ENCODE data around the gene KCTD8.

Gene KCTD8

DNA sequence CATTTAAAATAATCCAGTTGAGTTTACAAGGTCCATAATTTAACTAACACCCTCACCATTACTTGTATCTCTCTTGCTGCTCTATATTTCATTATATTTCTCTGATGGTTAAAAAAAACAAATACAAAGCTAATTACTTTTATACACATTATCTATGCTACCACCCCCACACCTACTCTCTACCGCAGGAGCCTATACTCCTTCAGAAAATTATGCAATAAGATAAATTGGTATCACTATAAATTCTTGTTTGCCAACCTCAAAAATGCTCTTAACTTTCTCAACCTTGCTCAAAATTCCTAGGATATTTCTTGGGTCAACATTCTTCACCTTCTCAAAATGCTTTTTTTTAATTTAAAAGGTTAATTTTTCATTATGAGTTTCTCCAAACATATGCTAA is 282.7 kb downstream of the KCTD8 start:
- Histone ChIP-seq H3K79me2 (ENCODE audit: low read length) (no peaks in the 10 kb centered on the region), H3K9me3 (replicated peaks; ENCODE audit: insufficient read depth, low read length) (no peaks in the 10 kb centered on the region), H2AFZ (ENCODE audit: low read length) (no peak overlapping the region), H3K27ac (ENCODE audit: low read length) (no peak overlapping the region), H3F3A (ENCODE audit: insufficient read depth, low read length) (no peaks in the 10 kb centered on the region), H3K36me3 (replicated peaks; ENCODE audit: insufficient read depth, low read length) (no peaks in the 10 kb centered on the region), H3K4me3 (ENCODE audit: low read length) (no peak overlapping the region), H3K4me1 (ENCODE audit: low read length) (no peaks in the 10 kb centered on the region), H3K9me2 (replicated peaks; ENCODE audit: insufficient read depth, low read length) (no peaks in the 10 kb centered on the region), H3K4me2 (ENCODE audit: low read depth, low read length) (no peak overlapping the region), H4K20me1 (ENCODE audit: insufficient read depth, low read length) (no peaks in the 10 kb centered on the region), H3K9ac (ENCODE audit: low read length) (no peak overlapping the region), H3K27me3 (replicated peaks; ENCODE audit: insufficient read depth, low read length) (no peaks in the 10 kb centered on the region)
- no peak for TF ChIP-seq CTCF (IDR thresholded peaks at IDR 0.05; ENCODE audit: low read length)
- no peak for TF ChIP-seq EZH2phosphoT487 (IDR thresholded peaks at IDR 0.05; ENCODE audit: low read length)
- TF ChIP-seq EZH2 (optimal IDR thresholded peaks at IDR 0.05; ENCODE audit: low read depth, low read length) = no peak
- DNase-seq = no peak

DNA sequence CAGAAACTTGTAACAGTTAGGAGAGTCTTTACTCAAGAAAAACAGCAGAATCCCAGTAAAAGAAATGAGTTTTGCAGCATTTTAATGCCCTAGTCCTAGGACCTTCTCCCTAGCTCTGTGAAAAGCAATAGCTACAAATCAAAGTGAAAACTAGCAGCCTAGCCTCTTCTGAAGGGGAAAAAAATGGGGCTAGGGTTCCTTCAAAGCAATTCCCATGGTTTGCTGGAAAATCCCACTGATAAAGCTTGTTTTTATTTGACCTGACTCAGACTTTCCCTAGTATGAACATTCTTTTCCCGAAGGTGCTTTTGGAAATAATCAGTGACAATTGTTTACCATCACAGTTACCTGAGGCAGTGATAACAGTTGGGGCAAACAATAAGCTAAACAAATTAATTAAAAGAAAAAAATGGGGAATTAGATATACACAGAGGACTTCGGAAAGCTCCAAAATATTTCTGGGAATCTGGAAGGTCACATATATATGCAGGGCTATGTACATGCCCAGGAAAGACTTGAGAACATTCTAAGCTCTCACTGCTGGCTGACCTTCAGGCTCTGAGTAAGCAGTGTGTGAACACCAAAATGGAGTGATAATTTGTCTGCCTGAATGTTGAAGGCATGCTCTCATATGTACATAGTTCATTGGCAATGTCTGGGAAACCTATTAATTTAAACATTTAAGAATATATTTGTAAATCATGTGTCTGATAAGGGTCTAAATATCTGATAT is 285.9 kb downstream of the KCTD8 start:
- no peaks in the 10 kb centered on the region for H3K27me3 ChIP-seq (replicated peaks; ENCODE audit: insufficient read depth, low read length)
- no peak overlapping the region for H3K9ac ChIP-seq (ENCODE audit: low read length)

GRCh38 chr4:44161756-44162155 is 286.9 kb downstream of the KCTD8 start:
- Histone ChIP-seq H2AFZ (ENCODE audit: low read length) (no peak overlapping the region), H3K27ac (ENCODE audit: low read length) (no peak overlapping the region), H3F3A (ENCODE audit: insufficient read depth, low read length) (no peaks in the 10 kb centered on the region), H3K9ac (ENCODE audit: low read length) (no peak overlapping the region), H3K4me3 (ENCODE audit: low read length) (no peak overlapping the region), H3K4me1 (ENCODE audit: low read length) (no peaks in the 10 kb centered on the region), H3K27me3 (replicated peaks; ENCODE audit: insufficient read depth, low read length) (no peaks in the 10 kb centered on the region), H4K20me1 (ENCODE audit: insufficient read depth, low read length) (no peaks in the 10 kb centered on the region), H3K9me2 (replicated peaks; ENCODE audit: insufficient read depth, low read length) (no peaks in the 10 kb centered on the region), H3K36me3 (replicated peaks; ENCODE audit: insufficient read depth, low read length) (no peaks in the 10 kb centered on the region), H3K4me2 (ENCODE audit: low read depth, low read length) (no peak overlapping the region), H3K79me2 (ENCODE audit: low read length) (no peaks in the 10 kb centered on the region), H3K9me3 (replicated peaks; ENCODE audit: insufficient read depth, low read length) (no peaks in the 10 kb centered on the region)
- no peak for DNase-seq
- TF ChIP-seq EZH2phosphoT487 (IDR thresholded peaks at IDR 0.05; ENCODE audit: low read length) (no peak), EZH2 (optimal IDR thresholded peaks at IDR 0.05; ENCODE audit: low read depth, low read length) (no peak), CTCF (IDR thresholded peaks at IDR 0.05; ENCODE audit: low read length) (no peak)

More for the DNA sequence above, 285.9 kb downstream of the KCTD8 start:
- H3K79me2 ChIP-seq (ENCODE audit: low read length) = no peaks in the 10 kb centered on the region
- no peak overlapping the region for H3K4me2 ChIP-seq (ENCODE audit: low read depth, low read length)
- no peaks in the 10 kb centered on the region for H3F3A ChIP-seq (ENCODE audit: insufficient read depth, low read length)
- no peak for TF ChIP-seq EZH2 (optimal IDR thresholded peaks at IDR 0.05; ENCODE audit: low read depth, low read length)
- TF ChIP-seq CTCF (IDR thresholded peaks at IDR 0.05; ENCODE audit: low read length) = no peak
- no peak for TF ChIP-seq EZH2phosphoT487 (IDR thresholded peaks at IDR 0.05; ENCODE audit: low read length)
- H3K4me1 ChIP-seq (ENCODE audit: low read length) = no peaks in the 10 kb centered on the region
- no peaks in the 10 kb centered on the region for H3K9me3 ChIP-seq (replicated peaks; ENCODE audit: insufficient read depth, low read length)
- H3K27ac ChIP-seq (ENCODE audit: low read length) = no peak overlapping the region
- H4K20me1 ChIP-seq (ENCODE audit: insufficient read depth, low read length) = no peaks in the 10 kb centered on the region
- no peak overlapping the region for H2AFZ ChIP-seq (ENCODE audit: low read length)
- no peak overlapping the region for H3K4me3 ChIP-seq (ENCODE audit: low read length)
- no peaks in the 10 kb centered on the region for H3K36me3 ChIP-seq (replicated peaks; ENCODE audit: insufficient read depth, low read length)
- no peak for DNase-seq
- no peaks in the 10 kb centered on the region for H3K9me2 ChIP-seq (replicated peaks; ENCODE audit: insufficient read depth, low read length)

Data from MM.1S (cell line).